Measurements from ENCODE around the gene TMEM184B.

DNA sequence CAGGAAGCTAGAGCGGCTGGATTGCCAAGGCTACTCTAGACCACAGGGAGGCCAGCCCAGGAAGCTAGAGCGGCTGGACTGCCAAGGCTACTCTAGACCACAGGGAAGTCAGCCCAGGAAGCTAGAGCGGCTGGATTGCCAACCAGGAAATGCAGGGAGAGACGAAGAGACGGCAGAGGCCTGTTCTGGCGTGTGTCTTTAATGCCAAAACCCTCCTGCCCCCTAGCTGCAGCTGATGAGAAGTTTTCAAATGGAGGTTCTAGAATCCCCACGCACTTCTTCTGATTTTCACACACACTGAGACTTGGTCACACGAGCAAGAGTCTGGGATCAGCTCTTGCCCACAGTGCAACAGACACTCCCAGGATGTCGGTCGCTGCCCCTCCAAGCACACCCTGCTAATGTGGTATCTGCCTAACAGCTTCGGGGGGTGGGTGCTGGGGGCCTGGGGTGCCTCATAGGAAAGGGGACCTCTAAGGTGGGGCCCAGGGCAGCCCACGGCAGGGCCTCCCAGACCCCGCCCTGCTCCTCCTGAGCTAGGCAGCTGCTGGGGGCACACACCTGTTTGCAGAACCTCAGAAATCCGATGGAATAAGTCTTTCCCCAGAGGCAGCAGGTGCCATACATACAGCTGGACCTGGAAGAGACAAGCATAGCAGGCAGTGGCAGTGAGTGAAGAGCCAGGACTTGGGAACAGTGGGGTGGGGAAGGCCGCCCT, 42.5 kb downstream of the TMEM184B start:
- TF ChIP-seq, protein P1, sequence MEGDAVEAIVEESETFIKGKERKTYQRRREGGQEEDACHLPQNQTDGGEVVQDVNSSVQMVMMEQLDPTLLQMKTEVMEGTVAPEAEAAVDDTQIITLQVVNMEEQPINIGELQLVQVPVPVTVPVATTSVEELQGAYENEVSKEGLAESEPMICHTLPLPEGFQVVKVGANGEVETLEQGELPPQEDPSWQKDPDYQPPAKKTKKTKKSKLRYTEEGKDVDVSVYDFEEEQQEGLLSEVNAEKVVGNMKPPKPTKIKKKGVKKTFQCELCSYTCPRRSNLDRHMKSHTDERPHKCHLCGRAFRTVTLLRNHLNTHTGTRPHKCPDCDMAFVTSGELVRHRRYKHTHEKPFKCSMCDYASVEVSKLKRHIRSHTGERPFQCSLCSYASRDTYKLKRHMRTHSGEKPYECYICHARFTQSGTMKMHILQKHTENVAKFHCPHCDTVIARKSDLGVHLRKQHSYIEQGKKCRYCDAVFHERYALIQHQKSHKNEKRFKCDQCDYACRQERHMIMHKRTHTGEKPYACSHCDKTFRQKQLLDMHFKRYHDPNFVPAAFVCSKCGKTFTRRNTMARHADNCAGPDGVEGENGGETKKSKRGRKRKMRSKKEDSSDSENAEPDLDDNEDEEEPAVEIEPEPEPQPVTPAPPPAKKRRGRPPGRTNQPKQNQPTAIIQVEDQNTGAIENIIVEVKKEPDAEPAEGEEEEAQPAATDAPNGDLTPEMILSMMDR (IDR thresholded peaks at IDR 0.05): peak in 3 of 4 experiments; percentile 20 to 56 (median 46)
- no peak for TF ChIP-seq POLR2AphosphoS5 (IDR thresholded peaks at IDR 0.05)

Data from gastroesophageal sphincter (tissue), 3 donors.